WTC11 (cell line): ENCODE results near the gene SIRPD.

Experiments
- CTCF ChIP-seq: fragments of 200-600 bp; IDR thresholded peaks from 2 replicates; pipeline ENCODE4 v1.8.0; 2022; ENCODE audit warnings: antibody characterized with exemption
- SP1 ChIP-seq: sonication (generic); formaldehyde crosslinking; conservative IDR thresholded peaks from 2 replicates; pipeline ENCODE4 v1.8.1; 2022; ENCODE audit warnings: missing genetic modification reagents

GRCh38 chr20:1526896-1527295 is 30.6 kb downstream of the SIRPD start:
- TF ChIP-seq CTCF (no peak), SP1 (CRISPR knock-in tag) (no peak)
